Hypothalamus (tissue), 51 donors: Measurements from ENCODE around the gene SELENOT.
"Not testable (repeated sequence)": the region's sequence is repeated elsewhere in the genome, so short reads cannot be mapped to it uniquely, and the experiment has no call there.

Experiments used
- DNase-seq, 51 donors: peaks; one replicate each; lab custom pipeline; 2025; lab: John Stamatoyannopoulos, UW

The SELENOT gene

GRCh38 chr3:150605998-150606641 is 3.0 kb downstream of the SELENOT start:
- DNase-seq = no peak

GRCh38 chr3:150607267-150608065 is 4.3 kb downstream of the SELENOT start:
- DNase-seq = no peak

- no peak for DNase-seq
Measured at GRCh38 chr3:150609988-150610387, 6.9 kb downstream of the SELENOT start.

- no peak for DNase-seq
Measured at GRCh38 chr3:150610785-150611184, 7.7 kb downstream of the SELENOT start.

GRCh38 chr3:150611666-150612065 is 8.5 kb downstream of the SELENOT start:
- DNase-seq = no peak

- DNase-seq = no peak
Measured at GRCh38 chr3:150612494-150612893, 9.4 kb downstream of the SELENOT start.

- DNase-seq = no peak
Measured at GRCh38 chr3:150613034-150613433, 9.9 kb downstream of the SELENOT start.

- no peak for DNase-seq
Measured at GRCh38 chr3:150613709-150614480, 10.8 kb downstream of the SELENOT start.

GRCh38 chr3:150620002-150620689 is 17.0 kb downstream of the SELENOT start:
- no peak for DNase-seq

- not testable (repeated sequence) for DNase-seq
Measured at GRCh38 chr3:150622955-150623354, 19.8 kb downstream of the SELENOT start.

GRCh38 chr3:150623945-150624344 is 20.8 kb downstream of the SELENOT start:
- no peak for DNase-seq

- DNase-seq = no peak
Measured at GRCh38 chr3:150626148-150626930, 23.2 kb downstream of the SELENOT start.

- no peak for DNase-seq
Measured at GRCh38 chr3:150627557-150627956, 24.4 kb downstream of the SELENOT start.

GRCh38 chr3:150631515-150632221 is 28.5 kb downstream of the SELENOT start:
- DNase-seq = no peak

- DNase-seq = no peak
Measured at GRCh38 chr3:150635076-150635475, 32.0 kb downstream of the SELENOT start.

GRCh38 chr3:150635526-150635925 is 32.4 kb downstream of the SELENOT start:
- no peak for DNase-seq

- no peak for DNase-seq
Measured at GRCh38 chr3:150636258-150636657, 33.1 kb downstream of the SELENOT start.

GRCh38 chr3:150639262-150639661 is 36.1 kb downstream of the SELENOT start:
- DNase-seq = no peak

GRCh38 chr3:150640256-150640655 is 37.1 kb downstream of the SELENOT start:
- no peak for DNase-seq
